Suprapubic skin (tissue), 3 donors: ENCODE results near the gene OR11A1.

Source experiments
- CTCF ChIP-seq, 2 donors: fragments of 200-600 bp in 1 of 2; fragments of 450-650 bp in 1 of 2; sonication (generic) in 1 of 2; IDR thresholded peaks; one replicate each; pipeline ENCODE4 v1.5.1; 2016 to 2019; ENCODE audit warnings: antibody characterized with exemption in 2 of 2, mild to moderate bottlenecking in 1 of 2, moderate library complexity in 1 of 2
- EP300 ChIP-seq: sonication (generic); formaldehyde crosslinking; IDR thresholded peaks from one replicate; pipeline ENCODE4 v1.6.1; 2017; ENCODE audit warnings: antibody characterized with exemption

GRCh38 chr6:29487660-29488059, 30.8 kb upstream of the OR11A1 start, which contains the start of gene MAS1L:
- TF ChIP-seq EP300 (no peak), CTCF (IDR thresholded peaks at IDR 0.05) (no peak)
